ENCODE data around the gene PIAS2.

PIAS2 gene

DNA sequence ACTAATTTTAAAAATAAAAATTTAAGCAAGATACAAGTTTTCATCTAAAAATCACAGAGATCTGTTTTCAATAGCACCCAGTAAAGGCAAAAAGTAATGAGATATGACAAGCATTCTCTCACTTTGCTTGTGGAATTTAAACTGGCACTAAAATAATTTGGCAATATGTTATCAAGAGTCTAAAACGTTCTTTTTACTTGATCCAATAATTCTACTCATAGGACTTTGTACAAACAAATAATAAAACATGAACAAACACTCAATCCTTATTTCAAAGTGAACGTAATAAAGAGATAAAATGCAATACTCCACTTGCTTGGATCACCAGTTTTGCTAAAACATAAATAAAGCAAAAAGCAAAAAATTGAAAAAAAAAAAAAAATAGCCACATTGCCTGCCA, 30.4 kb downstream of the PIAS2 start:
- TF ChIP-seq POLR2AphosphoS5 (IDR thresholded peaks at IDR 0.05; ENCODE audit: low read depth, low read length) = no peak
- TF ChIP-seq SIN3A (IDR thresholded peaks at IDR 0.05; ENCODE audit: borderline replicate concordance, insufficient read depth, low read length) = no peak
- no peak for TF ChIP-seq FOXP2 (optimal IDR thresholded peaks at IDR 0.05; ENCODE audit: borderline replicate concordance, extremely low read depth, extremely low read length, insufficient read depth)
- TF ChIP-seq TAF1 (IDR thresholded peaks at IDR 0.05; ENCODE audit: borderline replicate concordance, insufficient read depth, low read length) = no peak
- TF ChIP-seq, protein P1, sequence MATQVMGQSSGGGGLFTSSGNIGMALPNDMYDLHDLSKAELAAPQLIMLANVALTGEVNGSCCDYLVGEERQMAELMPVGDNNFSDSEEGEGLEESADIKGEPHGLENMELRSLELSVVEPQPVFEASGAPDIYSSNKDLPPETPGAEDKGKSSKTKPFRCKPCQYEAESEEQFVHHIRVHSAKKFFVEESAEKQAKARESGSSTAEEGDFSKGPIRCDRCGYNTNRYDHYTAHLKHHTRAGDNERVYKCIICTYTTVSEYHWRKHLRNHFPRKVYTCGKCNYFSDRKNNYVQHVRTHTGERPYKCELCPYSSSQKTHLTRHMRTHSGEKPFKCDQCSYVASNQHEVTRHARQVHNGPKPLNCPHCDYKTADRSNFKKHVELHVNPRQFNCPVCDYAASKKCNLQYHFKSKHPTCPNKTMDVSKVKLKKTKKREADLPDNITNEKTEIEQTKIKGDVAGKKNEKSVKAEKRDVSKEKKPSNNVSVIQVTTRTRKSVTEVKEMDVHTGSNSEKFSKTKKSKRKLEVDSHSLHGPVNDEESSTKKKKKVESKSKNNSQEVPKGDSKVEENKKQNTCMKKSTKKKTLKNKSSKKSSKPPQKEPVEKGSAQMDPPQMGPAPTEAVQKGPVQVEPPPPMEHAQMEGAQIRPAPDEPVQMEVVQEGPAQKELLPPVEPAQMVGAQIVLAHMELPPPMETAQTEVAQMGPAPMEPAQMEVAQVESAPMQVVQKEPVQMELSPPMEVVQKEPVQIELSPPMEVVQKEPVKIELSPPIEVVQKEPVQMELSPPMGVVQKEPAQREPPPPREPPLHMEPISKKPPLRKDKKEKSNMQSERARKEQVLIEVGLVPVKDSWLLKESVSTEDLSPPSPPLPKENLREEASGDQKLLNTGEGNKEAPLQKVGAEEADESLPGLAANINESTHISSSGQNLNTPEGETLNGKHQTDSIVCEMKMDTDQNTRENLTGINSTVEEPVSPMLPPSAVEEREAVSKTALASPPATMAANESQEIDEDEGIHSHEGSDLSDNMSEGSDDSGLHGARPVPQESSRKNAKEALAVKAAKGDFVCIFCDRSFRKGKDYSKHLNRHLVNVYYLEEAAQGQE (IDR thresholded peaks at IDR 0.05; ENCODE audit: insufficient read depth in 1 of 2, low read depth in 2 of 2, low read length in 2 of 2) = no peak

DNA sequence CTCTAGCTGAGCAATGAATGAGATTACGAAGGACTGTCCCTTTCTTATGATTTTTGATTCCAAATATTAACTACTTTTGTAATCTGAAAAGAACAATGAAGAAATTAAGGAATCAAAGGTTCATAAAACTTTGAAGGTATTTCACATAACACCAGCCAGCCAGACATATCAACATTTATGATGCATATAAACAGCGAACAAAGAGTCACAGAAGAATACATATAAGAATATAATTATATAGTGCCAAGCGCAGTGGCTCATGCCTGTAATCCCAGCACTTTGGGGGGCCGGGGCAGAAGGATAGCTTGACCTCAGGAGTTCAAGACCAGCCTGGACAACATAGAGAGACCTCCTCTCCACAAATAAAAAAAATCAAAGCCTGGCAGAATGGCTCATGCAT, 34.1 kb downstream of the PIAS2 start:
- no peak for TF ChIP-seq SIN3A (IDR thresholded peaks at IDR 0.05; ENCODE audit: borderline replicate concordance, insufficient read depth, low read length)
- TF ChIP-seq POLR2AphosphoS5 (IDR thresholded peaks at IDR 0.05; ENCODE audit: low read depth, low read length) = no peak
- no peak for TF ChIP-seq FOXP2 (optimal IDR thresholded peaks at IDR 0.05; ENCODE audit: borderline replicate concordance, extremely low read depth, extremely low read length, insufficient read depth)
- TF ChIP-seq TAF1 (IDR thresholded peaks at IDR 0.05; ENCODE audit: borderline replicate concordance, insufficient read depth, low read length) = no peak

DNA sequence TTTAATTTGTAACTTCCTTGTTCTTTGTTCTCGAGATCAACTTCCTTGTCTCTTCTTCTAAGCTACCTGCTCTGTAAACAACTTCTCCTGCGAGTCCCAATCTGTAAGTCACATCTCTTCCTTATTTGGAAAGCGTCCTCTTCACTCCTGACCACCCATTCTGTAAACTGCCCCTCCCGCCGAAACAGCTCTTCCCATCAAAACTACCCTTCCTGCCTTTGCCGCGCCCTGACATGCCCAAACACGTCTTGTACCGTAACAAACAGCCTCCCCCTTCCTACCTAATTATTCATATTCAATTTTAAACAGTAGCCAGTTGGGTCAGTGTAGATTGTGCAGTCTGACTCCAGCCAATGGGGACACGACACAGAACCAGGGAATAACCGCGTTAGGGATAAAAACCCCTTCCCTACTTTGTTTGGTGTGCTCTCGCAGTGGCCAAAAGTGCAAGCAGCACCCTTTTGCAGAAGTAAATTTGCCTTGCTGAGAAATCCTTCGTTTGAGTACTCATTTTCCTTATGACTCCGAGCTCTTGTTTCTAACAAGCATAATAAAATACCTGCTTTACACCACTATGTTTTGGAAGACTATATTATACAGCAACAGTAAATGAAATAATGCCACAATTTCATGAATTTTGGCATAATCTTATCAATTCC, 39.8 kb downstream of the PIAS2 start:
- TF ChIP-seq SIN3A (IDR thresholded peaks at IDR 0.05; ENCODE audit: borderline replicate concordance, insufficient read depth, low read length) = no peak
- TF ChIP-seq POLR2AphosphoS5 (IDR thresholded peaks at IDR 0.05; ENCODE audit: low read depth, low read length) = no peak
- no peak for TF ChIP-seq TAF1 (IDR thresholded peaks at IDR 0.05; ENCODE audit: borderline replicate concordance, insufficient read depth, low read length)
- no peak for TF ChIP-seq FOXP2 (optimal IDR thresholded peaks at IDR 0.05; ENCODE audit: borderline replicate concordance, extremely low read depth, extremely low read length, insufficient read depth)
- TF ChIP-seq, protein P1 (IDR thresholded peaks at IDR 0.05; ENCODE audit: insufficient read depth in 1 of 2, low read depth in 2 of 2, low read length in 2 of 2) = no peak

DNA sequence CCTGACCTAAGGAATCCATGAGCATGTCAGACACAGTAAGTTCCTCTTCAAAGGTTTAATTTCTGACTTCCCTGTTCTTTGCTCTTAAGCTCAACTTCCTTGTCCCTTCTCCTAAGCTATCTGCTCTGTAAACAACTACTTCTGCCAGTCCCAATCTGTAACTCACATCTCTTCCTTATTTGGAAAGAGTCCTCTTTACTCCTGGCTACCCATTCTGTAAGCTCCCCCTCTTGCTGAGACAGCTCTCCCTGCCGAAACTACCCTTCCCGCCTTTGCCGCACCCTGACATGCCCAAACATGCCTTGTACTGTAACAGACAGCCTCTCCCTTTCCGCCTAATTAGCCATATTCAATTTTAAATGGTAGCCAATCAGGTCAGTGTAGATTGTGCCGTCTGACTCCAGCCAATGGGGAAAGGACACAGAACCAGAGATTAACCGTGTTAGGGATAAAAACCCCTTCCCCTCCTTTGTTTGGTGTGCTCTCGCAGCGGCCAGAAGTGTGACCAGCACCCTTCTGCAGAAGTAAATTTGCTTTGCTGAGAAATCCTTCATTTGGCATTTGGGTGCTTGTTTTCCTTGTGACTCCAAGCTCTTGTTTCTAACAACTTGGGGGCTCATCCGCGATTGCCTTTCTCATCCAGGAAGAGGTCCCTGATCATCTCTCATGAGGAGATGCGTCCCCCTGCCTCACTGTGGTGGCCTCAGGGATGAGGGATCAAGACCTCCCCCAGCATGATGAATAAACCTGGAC, 49.0 kb downstream of the PIAS2 start:
- TF ChIP-seq FOXP2 (optimal IDR thresholded peaks at IDR 0.05; ENCODE audit: borderline replicate concordance, extremely low read depth, extremely low read length, insufficient read depth) (no peak), POLR2AphosphoS5 (IDR thresholded peaks at IDR 0.05; ENCODE audit: low read depth, low read length) (no peak), SIN3A (IDR thresholded peaks at IDR 0.05; ENCODE audit: borderline replicate concordance, insufficient read depth, low read length) (no peak), TAF1 (IDR thresholded peaks at IDR 0.05; ENCODE audit: borderline replicate concordance, insufficient read depth, low read length) (no peak)
- TF ChIP-seq, protein P1 (IDR thresholded peaks at IDR 0.05; ENCODE audit: insufficient read depth in 1 of 2, low read depth in 2 of 2, low read length in 2 of 2) = no peak

DNA sequence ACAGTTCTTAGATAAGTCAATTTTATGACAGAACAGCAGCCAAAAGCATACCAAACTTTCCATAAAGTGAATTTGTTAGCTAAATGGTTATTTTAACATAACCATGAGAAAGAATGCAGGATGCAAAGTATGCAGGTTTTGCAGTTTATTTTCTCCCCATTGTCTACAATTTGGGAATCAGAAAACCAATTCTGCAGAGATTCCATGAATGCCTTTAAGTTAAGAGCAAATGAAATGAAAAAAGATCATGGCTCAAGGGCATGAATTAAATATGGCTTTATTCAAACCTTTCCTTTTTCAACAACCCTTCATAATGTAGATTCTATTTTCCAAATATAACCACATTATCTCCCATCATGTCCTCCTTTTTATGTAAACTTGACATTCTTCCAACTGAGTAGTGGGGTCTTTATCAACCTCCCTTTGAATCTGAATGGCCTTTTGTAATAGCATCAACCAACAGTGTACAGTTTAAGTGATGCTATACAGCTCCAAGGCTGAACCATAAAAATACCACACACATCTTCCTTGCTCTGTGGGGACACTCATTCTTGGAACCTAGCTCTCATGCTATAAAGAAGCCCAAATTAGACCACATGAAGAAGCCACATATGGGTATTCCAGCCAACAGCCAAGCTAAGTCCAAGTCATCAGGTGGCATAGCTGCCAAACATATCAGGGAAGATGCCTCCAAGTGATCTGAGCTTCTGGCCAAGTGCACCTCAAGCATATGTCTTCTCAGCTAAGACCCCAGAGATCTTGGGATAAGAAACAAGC, 49.8 kb downstream of the PIAS2 start:
- no peak for TF ChIP-seq SIN3A (IDR thresholded peaks at IDR 0.05; ENCODE audit: borderline replicate concordance, insufficient read depth, low read length)
- no peak for TF ChIP-seq TAF1 (IDR thresholded peaks at IDR 0.05; ENCODE audit: borderline replicate concordance, insufficient read depth, low read length)

All from PFSK-1 (cell line).